Measurements from ENCODE around the gene IPPK.
"Not testable (repeated sequence)": the region's sequence is repeated elsewhere in the genome, so short reads cannot be mapped to it uniquely, and the experiment has no call there.

Gene IPPK

DNA sequence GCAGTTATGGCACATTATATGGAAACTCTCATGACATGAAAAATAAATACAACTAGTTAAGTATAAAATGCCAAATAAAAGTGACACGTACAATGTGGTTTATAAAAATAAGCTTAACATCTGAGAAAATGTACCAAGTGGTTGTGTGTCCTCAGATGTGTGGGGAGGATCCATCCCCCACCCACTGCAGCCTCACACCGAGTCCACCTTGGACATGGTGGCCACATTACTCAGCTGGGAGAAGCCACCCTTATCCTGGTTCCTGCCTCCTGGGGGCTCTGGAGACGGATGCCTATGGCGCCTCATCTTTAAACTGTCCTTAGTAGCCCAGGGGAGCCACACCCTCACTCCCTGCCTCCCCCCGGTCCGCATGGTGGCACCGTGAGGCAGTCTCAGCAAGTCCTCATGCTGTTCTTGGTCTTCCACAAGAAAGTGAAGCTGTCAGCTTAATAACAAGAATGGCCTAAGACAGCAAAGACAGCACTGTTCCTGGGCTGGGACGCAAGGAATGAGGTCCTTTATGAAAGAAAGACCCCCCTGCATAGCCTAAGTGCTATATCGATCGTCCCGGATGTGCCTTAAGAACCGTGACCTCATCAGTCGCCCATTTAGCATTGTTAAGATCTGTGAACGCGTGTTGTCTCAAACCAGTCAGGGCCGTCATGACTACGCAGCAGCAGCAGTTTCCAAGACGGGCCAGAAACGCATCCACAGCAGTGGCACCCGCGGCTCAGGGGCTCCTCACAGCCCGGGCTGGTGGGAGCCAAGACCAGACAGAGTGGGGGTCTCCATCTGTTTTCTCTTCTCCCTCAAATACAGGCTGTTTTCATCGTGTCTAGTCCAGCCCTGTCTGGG lies 56.4 kb downstream of the IPPK start:
- no peak for ATAC-seq

DNA sequence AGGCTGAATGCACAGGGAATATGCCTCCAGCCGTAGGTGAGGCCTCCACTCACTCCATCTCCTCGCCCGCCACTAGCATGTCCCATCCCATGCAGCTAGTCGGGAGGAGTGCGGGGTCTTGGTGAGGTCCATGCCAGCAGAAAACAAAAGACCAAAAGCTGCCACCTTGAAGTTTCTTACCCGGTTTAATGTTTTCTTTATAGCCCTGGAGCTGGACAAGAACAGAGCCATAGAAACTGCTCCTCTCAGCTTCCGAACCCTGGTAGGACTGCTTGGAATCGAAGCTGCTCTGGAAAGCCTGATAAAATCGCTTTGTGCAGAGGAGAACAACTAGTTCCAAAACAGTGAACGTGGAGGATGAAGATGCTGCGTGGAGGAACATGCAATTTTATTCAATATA lies 57.1 kb downstream of the IPPK start:
- ATAC-seq = no peak

DNA sequence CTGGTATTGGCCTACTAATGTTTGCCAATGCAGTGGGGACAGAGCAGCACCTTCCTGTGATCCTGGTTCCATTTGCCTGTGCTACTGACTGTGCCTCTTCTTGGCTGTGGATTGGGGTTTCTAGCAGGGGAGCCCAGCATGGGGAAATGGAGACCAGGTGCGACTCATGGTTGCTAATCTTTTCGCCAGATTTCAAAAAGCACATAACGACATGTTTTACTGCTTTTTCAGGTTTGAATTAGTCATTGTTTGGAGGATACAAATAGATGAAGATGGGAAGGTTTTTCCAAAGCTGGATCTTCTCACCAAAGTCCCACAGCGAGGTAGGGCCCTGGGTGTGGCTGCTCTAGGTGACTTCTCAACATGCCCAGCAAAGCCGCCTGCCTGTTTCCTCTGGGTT lies 57.6 kb downstream of the IPPK start:
- no peak for ATAC-seq

DNA sequence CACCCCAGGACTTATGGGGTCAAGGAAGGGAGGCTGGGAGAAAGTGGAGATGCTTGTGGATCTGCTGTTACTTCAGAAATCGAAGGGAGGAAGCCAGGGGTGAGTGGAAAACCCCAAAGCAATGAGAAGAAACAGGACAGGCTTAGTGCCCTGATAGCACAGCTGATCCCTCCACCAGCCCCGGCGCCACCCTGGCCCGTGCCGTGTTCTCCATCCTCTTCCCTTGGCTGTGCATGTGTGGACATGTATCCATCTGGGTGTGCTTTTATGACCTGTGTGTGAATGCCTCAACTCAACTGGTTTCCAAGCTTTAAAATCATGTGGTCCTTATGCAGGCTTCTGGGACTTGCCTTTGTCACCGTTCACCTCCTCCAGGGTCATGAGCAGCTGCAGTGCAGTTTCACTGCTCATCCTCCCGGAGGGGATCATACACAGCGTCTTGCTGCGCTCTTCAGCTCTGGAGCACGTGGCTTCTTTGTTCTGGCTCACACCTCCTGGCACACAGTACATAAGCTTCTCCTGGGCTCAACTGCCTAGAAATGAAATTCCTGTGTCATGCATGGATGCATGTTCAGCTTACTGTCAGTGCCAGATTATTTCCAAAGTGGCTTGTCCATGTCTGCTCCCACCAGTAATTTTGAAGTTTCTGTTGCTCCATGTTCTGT lies 58.2 kb downstream of the IPPK start:
- no peak for ATAC-seq

DNA sequence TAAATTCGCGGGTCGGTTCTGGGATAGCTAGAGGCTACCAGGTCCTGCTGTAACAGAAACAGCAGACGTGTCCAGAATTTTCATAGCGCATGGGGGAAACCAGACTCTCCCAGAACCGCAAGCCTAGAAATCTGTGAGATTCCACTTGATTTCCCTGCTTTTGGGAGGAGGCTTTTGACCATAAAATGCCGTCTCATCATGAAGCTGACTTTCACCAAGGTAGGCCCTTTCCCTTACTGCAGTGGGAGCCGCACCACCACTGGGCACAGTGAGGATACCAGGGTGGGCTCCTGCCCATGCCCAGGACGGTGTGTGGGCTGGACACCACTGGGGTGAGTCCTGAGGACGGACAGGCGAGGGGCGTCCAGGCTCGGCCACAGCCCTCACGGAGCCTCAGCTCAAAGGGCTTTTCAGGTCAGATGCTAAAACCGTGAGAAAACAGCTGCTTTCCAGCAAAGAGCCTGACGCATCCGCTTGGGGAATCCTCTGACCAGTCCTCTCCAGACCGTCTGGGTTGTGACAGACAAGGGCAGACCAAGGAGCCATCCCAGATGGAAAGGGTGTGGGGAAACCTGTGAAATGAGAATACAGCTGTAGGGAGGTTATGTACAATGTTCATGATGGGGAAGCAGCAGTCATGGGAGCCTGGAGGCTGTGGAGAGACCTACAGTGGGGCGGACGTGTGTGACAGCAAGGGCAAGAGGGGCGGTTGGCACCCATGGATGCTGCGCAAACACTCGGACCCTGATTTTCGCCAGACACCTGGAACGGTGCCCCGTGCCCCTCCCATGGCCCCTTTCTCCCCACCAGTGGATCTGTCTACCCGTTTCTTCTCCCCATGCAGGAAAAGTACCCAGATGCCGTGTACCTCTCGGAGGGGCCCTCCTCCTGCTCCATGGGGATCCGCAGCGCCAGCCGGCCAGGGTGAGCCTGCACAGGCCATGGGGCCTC lies 59.2 kb downstream of the IPPK start:
- ATAC-seq = no peak

DNA sequence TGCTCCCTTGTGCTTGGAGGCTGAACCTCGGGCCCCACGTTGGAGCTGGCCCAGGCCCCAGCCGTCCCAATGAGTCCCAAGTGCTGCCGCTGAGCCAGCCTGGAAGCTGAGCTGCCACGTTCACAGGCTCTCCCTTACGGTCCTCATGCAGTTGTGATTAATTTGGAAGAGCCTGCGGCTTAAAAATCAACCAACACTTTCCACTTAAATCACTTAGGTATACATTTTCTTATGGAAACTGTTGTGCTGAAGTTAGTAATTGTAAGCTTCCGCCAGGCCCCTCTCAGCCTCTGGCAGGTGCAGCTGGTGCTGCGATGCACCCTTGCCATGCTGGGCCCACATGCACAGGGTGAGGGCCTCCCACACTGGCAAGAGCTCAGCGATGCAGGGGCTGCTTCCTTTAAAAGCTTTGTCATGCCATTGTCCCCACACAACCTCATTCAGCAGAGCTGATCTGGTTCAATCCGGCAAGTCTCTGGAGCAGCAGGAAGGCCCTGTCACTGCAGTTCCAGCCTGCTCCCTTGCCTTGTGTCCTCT lies 61.0 kb downstream of the IPPK start:
- no peak for ATAC-seq

DNA sequence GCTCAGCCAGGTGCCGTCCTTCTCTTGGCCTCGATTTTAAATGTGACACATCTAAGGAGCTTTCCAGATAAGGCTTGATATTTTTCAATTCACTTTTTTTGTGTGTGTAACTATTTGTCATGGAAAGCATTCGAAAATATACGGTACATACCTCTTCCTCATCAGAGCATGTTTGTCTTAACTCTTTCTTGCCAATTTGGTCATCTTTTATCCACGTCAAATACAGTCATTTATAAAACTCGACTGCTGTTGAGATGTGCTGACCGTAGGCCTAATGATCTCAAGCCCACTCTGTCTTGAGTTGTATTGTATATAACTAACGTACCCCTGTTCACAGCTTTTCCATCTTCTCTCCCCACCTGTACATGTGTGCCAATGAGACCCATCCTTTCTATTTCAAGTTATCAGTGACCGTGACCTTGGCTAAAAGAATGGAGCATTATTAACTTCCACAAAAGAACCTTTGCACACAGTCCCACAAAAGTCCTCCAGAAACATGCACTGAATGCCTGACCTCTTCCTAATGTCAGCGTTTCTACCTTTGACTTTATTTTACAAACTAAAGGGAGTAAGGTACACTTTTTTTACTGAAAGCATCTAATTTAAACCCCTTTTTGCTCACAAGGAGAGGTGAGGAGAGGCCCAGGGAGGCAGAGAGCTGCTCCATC lies 61.6 kb downstream of the IPPK start:
- no peak for ATAC-seq

DNA sequence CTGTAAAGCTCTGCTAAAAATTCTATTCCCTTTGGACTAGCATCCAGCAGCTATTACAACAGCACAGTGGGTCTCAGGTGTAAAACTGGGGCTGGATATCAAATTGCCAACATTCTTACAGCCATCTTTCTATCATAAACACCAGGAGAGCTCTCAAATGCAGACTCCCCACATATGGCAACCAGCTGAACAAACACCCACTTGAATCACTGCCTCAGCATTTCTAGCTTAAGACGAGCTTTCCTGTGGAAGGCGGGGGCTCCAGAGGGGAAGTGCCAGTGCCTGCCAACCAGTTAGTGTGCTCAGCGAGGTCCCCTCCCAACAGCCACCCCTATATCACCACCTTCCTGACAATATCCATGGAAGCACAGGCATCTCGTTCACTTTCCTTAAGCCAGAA lies 62.2 kb downstream of the IPPK start:
- no peak for ATAC-seq

DNA sequence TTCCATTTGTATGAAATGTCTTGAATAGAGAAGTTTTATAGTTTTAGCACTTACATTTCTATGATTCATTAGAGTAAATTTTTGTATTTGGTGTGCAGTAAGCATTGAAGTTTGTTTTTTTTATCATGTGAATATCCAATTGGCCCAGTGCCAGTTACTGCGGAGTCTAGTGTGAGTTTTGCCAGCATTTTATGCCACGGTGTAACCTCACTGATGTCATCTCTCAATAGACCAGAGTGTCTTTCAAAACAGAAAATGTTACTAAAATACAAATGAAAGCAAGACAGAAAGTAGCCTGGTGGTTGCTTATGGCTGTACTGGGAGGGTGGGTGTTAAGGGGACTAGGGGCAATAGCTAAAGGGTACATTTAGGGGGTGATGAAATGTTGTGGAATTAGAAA lies 62.8 kb downstream of the IPPK start:
- ATAC-seq = no peak

DNA sequence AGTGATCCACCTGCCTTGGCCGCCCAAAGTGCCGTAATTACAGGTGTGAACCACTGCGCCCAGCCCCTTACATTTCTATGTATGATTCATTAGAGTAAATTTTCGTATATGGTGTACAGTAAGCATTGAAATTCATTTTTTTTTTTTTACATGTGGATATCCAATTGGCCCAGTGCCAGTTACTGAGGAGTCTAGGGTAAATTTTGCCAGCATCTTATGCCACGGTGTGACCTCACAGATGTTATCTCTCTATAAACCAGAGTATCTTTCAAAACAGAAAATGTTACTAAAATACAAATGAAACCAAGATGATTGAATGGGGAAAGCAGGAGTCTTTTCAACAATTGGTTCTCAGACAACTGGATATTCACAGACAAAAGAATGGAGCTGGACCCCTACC lies 64.7 kb downstream of the IPPK start:
- no peak for ATAC-seq

DNA sequence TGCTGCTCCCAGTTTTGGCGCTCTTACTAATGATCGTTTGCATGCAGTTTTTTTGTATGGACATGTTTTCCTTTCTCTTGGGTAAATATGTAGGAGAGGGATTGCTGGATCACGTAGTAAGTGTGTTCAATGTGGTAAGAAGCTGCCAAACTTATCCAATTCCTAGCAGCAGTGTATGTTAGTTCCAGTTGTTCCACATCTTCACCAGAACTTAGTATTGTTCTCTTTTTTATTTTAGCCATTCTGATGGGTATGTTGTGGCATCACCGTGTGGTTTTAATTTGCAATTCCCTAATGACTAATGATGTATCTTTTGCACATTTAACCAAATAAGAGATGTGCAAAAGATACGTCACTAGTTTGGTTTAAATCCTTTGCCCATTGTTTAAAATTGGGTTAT lies 65.9 kb downstream of the IPPK start:
- ATAC-seq = no peak

DNA sequence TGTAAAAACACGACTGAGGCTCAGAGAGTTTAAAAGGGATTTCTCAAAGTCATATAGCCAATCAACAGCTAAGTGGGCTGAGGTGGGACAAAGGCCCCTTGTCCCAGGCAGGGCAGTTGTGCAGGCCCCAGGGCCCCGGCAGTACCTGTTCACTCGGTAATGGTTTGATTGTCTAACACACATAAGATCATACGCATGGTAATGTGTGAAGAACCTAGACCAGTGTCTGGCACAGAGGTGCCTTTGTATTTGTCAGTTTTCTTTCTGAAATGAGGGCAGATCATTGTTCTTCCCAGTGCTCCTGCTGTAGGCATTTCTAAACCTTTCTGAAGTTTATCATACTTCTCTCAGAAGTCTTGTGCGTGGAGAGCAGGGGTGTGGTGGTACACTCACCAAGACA lies 66.8 kb downstream of the IPPK start:
- ATAC-seq = no peak

DNA sequence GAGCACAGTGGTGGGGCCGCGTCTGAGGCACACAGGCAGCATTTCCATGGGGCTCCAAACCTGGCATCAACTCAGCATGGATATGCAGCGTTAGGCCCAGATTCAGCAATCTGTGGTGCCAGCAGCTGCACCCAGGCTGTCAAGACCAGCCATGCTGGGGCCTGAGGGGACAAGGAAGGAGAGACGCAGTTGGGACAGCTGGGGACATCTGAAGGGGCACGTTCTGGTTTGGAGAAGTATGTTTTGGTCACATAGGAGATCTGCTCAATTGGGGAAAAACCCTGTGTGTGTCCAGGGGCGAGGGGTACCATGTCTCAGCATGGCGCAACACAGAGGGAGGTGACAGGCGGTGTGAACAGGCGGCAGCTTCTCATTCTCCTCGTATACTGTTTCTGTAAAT lies 67.5 kb downstream of the IPPK start:
- no peak for ATAC-seq

DNA sequence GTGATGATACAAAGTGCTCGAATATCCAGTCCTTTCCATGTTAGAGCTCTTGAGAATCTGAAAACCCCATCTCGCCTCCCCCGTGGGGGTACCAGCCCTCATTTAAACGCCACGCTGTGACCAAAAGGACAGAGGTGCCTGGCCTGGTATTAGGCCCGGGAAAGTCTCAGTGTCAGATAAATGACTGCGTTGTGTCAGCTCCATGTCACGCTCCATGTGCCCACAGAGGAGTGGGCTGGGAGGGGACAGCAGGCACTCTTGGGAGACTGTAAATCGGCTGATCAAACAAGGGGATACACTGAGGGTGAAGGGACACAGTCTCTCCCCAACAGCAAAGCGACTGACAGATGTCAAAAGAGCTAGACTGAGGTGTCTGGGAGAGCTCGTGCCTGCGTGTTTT lies 68.5 kb downstream of the IPPK start:
- ATAC-seq = no peak

DNA sequence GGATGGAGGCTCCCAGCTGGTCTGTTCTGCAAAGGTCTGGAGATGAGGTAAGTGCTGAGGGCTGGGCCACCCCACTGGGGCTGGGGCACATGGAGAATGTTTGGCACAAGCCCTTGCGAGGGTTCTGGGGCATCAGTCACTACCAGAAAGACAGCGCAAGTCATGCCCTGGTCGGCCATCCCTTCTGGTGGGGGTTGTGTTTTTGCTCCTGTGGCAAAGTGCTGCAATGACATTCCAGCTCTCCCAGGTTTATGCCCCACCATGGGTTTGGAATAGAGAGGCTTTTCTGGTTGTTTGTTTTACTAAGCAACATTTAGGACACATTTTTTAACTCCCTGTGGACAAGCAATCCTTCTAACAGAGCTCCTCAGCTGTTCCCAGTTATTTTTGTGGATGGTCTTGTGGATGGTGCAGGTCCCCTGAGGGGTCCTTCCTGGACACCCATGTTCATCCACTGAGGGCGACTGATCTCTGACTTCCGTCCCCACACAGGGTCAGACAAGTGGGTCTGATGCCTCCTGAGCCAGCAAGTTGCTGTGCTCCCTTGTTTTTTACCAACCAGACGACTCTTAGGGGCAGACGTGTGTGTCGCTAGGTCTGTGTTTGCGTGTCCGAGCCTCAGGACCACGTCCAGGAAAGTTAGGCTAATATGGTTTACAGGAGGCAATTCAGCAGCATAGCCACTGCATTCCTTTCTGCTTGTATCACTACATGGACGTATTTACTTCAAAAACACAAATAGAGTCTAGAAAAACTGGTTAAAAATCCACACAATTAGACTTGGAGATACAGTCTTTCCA lies 69.3 kb downstream of the IPPK start:
- ATAC-seq = no peak

DNA sequence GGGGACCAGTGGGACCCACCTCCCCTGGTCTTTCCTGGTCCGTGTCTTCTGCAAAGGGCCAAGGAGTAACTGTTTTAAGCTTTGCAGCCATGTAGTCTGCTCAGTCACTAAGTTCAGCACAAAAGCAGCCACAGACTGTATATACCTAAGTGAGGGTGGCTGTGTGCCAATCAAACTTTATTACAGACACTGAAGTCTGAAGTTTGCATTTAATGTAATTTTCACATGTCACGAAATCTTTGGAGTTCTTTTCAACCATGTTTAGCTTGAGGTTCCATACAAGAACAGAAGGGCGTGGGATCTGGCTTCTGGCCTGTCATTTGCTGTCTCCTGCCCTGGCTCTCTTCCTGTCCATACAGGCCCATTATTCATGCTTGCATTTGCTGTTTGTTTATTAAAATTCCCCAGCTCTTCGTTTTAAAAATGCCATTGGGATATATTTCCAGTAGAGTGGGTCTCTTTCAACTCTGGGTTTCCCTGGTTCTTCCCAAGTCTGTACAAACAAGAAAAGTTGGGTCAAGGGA lies 69.9 kb downstream of the IPPK start:
- no peak for ATAC-seq

DNA sequence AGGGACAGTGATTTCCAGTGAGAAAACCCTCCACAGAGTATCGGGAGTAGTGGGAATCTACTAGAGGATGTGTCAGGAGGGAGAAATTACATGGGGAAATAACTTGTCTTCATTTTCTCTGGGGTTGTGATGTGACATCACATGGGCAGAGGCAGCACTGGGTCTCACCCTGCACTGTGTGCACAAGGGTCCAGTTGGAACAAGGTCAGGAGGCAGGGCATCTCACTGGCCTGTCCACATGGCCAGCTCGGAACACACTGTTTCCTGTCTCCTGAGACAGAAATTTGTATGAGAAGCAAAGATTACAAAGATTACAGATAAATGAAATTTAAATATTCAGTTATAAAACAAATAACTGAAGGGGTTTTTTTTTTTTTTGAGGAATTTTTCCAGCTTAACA lies 71.5 kb downstream of the IPPK start:
- no peak for ATAC-seq

DNA sequence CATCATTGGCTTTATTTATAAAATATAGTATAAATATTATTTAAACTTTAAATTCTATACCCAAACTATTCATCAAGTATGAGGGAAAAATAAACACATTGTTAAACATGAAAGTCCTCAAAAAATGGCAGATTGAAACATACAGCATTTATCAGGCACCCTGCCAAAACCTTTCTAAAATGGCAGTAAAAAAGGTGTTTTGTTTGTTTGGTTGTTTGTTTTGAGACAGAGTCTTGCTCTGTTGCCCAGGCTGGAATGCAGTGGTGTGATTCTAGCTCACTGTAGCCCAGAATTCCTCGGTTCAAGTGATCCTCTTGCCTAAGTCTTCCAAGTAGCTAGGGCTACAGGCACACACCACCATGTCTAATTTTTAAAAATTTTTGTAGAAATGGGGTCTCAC lies 74.0 kb downstream of the IPPK start:
- no peak for ATAC-seq

DNA sequence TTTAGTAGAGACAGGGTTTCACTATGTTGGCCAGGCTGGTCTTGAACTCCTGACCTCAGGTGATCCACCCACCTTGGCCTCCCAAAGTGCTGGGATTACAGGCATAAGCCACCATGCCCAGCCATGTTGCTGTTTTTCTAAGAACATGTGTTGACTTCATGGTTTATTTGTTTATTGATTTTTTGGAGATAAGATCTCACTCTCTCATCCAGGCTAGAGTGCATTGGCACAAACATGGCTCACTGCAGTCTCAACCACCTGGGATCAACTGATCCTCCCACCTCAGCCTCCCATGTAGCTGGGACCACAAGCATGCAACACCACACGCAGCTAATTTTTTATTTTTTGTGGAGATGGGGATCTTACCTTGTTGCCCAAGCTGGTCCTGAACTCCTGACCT lies 74.9 kb downstream of the IPPK start:
- not testable (repeated sequence) for ATAC-seq

DNA sequence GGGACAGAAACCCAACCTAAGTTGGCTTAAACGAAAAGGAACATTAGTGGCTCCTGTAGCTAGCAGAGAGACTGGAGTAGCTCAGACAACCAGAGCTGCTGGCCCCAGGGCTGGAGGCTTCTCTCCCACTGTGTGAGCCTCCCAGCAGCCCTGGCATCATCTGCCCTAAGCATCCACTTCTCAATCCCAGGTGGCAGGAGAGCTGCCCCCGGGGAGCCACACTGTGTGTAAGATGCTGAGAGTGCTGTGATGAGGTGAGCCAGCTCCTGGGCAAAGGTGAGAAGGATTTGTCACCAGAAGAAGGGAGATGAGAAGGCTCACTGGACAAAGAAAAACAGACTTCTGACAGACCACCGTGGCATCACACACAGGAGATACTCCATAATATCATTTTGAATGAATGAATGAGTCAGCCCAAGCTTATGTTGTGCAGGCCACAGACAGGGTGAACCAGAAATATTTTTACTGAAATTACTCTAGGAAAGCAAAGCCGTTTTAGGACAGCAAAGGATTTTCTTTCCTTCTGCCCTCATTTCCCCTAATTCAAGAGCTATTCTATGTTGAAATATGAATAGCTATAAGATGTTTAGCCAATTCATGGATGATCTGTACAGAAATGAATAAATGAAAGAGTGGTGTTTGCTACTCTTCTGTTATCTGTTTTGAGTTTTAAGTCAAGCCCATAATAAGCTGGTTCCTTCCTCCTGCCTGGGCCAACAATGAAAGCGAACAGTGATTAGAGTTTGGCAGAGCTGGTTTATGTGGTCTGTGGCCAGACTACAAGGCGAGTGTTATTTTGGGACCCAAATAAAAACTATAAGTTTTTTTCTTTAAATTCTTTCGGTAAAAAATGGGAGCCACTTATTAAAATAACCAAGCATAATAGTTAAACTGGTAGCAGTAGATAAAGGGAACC lies 76.7 kb downstream of the IPPK start:
- ATAC-seq = no peak
